Suprapubic skin (tissue), 4 donors: ENCODE measurements around the gene FNDC11. TPM values are rescaled to one million over a fixed set of nuclear protein-coding genes. Genes with fewer than 3 reads are reported as not detected.

ENCODE experiments used
- DNase-seq, 2 donors: peaks; one replicate each; pipeline ENCODE4 v3.0.0-alpha.2; 2019; ENCODE audit warnings: low spot score in 2 of 2
- H3K27ac ChIP-seq: fragments of 200-600 bp; sonication (generic); one replicate; pipeline ENCODE4 v1.5.1; 2019
- H3K27me3 ChIP-seq: fragments of 200-600 bp; sonication (generic); one replicate; pipeline ENCODE4 v1.5.1; 2019
- H3K36me3 ChIP-seq: fragments of 200-600 bp; sonication (generic); one replicate; pipeline ENCODE4 v1.5.1; 2019
- H3K4me1 ChIP-seq: fragments of 200-600 bp; sonication (generic); one replicate; pipeline ENCODE4 v1.5.1; 2019
- H3K4me3 ChIP-seq: fragments of 200-600 bp; sonication (generic); one replicate; pipeline ENCODE4 v1.5.1; 2019; ENCODE audit warnings: mild to moderate bottlenecking
- H3K9me3 ChIP-seq: fragments of 200-600 bp; sonication (generic); one replicate; pipeline ENCODE4 v1.5.1; 2019
- EP300 ChIP-seq: sonication (generic); formaldehyde crosslinking; IDR thresholded peaks from one replicate; pipeline ENCODE4 v1.6.1; 2017; ENCODE audit warnings: antibody characterized with exemption
- POLR2A ChIP-seq, 2 donors: fragments of 450-650 bp; IDR thresholded peaks; one replicate each; pipeline ENCODE4 v1.6.1; 2017; ENCODE audit warnings: antibody characterized with exemption in 2 of 2, mild to moderate bottlenecking in 2 of 2, moderate library complexity in 2 of 2
- POLR2AphosphoS5 ChIP-seq, 3 donors: sonication (generic); formaldehyde crosslinking; IDR thresholded peaks; one replicate each; pipeline ENCODE4 v1.6.1; 2017; ENCODE audit warnings: antibody characterized with exemption in 3 of 3
- WGBS: methylation state at CpG from one replicate; pipeline ENCODE4 v1.1.5; 2018; 5-methylcytosine and 5-hydroxymethylcytosine counted together
- total RNA-seq, 4 donors: library from RNA; depleted of rRNA; stranded (reverse); fragments of >200 nt; gene quantifications; one replicate each; pipeline ENCODE4 v1.1.0, GENCODE V29; 2016
- TF ChIP-seq, protein P1 (sequence below), 2 donors: fragments of 200-600 bp in 1 of 2; fragments of 450-650 bp in 1 of 2; sonication (generic) in 1 of 2; IDR thresholded peaks; one replicate each; pipeline ENCODE4 v1.5.1; 2016 to 2019; ENCODE audit warnings: antibody characterized with exemption in 2 of 2, mild to moderate bottlenecking in 1 of 2, moderate library complexity in 1 of 2

The FNDC11 gene
- total RNA-seq, 4 donors from 2014 or later = 0.25 to 0.36 TPM; not detected in 2

DNA sequence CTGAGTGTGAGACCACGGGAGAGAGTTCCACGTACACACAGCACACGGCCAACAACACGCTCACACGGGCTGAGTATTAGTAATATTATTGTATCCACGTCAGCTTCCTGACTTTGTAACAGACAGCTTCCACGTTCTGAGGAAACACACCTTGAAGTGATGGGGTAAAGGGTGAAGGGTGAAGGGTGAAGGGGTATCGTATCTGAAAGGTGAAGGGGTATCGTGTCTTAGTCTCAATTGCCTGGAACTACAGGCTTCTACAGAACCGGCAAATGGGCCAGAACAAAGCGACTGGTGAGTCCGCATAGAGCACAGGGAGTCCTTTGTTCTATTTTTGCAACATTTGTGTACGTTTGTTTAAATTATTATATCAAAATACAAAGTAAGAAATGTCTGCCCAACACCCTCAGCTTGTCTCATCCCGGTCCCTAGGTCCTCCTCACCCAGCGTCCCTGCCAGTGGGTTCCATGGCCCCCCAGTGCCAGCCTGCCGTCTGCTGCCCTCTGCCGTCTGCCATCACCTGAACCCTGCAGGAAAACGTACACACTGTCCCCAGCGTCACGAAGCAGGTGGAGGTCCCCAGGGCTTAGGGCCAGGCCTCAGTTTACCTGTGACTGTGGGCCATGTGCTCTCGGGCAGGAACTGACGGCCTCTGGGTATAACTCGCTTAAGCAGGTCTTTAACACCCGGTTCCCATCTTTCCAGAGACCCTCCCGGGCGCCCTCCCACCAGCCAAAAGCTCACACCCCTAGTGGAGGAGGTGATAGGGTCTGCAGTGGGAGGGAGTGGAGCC is 24.5 kb downstream of the FNDC11 start:
- TF ChIP-seq, protein P1, sequence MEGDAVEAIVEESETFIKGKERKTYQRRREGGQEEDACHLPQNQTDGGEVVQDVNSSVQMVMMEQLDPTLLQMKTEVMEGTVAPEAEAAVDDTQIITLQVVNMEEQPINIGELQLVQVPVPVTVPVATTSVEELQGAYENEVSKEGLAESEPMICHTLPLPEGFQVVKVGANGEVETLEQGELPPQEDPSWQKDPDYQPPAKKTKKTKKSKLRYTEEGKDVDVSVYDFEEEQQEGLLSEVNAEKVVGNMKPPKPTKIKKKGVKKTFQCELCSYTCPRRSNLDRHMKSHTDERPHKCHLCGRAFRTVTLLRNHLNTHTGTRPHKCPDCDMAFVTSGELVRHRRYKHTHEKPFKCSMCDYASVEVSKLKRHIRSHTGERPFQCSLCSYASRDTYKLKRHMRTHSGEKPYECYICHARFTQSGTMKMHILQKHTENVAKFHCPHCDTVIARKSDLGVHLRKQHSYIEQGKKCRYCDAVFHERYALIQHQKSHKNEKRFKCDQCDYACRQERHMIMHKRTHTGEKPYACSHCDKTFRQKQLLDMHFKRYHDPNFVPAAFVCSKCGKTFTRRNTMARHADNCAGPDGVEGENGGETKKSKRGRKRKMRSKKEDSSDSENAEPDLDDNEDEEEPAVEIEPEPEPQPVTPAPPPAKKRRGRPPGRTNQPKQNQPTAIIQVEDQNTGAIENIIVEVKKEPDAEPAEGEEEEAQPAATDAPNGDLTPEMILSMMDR (IDR thresholded peaks at IDR 0.05) = no peak
- TF ChIP-seq EP300 = no peak
- no peak for TF ChIP-seq POLR2AphosphoS5 (IDR thresholded peaks at IDR 0.05)
- no peak for TF ChIP-seq POLR2A (IDR thresholded peaks at IDR 0.05)
- WGBS = 78% methylated on average over 23 of the region's 26 CpGs
- peaks cover 14% of the 10 kb centered on the region for H3K4me1 ChIP-seq
- no peaks in the 10 kb centered on the region for H3K36me3 ChIP-seq
- H3K27me3 ChIP-seq = peaks cover 3% of the 10 kb centered on the region
- H3K9me3 ChIP-seq = no peaks in the 10 kb centered on the region
- H3K4me3 ChIP-seq = no peak overlapping the region
- DNase-seq = no peak
- H3K27ac ChIP-seq = no peak overlapping the region

DNA sequence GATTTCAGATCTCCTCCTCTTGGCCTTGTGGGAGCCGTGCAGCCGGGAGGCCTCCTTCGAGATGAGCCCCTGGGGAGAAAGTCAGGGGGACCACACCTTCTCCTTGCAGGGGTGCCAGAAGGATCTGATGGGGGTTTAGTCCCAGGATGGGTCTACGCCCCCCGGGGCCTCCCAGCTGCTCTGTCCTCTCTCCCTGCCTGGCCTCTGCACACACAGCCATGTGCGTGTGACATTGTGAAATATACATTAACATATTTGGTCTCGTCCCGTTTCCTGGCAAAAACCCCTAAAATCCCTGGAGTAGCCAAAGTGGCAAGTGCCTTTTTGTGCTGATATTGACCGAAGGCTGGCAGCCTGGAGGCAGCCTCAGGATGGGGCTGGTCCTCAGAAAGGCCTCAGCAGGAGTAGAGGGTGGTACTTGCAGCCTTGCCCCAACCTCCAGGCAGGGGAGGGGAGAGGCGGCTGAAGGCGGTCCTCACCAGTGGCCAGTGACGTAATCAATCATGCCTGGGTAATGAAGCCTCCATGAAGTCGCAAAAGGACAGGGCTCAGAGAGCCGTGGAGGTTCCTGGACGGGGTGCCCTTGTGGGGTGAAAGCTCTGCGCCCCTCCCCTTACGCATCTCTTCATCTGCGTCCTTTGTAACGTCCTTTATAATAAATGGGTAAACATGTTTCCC is 25.2 kb downstream of the FNDC11 start:
- no peaks in the 10 kb centered on the region for H3K9me3 ChIP-seq
- TF ChIP-seq, protein P1 (IDR thresholded peaks at IDR 0.05) = no peak
- TF ChIP-seq POLR2A (IDR thresholded peaks at IDR 0.05) (no peak), POLR2AphosphoS5 (IDR thresholded peaks at IDR 0.05) (no peak), EP300 (no peak)
- H3K4me3 ChIP-seq = no peak overlapping the region
- DNase-seq = no peak
- peaks cover 10% of the 10 kb centered on the region for H3K4me1 ChIP-seq
- H3K36me3 ChIP-seq = no peaks in the 10 kb centered on the region
- WGBS = 77% methylated on average over 19 of the region's 19 CpGs
- H3K27ac ChIP-seq = no peak overlapping the region
- peaks cover 3% of the 10 kb centered on the region for H3K27me3 ChIP-seq

DNA sequence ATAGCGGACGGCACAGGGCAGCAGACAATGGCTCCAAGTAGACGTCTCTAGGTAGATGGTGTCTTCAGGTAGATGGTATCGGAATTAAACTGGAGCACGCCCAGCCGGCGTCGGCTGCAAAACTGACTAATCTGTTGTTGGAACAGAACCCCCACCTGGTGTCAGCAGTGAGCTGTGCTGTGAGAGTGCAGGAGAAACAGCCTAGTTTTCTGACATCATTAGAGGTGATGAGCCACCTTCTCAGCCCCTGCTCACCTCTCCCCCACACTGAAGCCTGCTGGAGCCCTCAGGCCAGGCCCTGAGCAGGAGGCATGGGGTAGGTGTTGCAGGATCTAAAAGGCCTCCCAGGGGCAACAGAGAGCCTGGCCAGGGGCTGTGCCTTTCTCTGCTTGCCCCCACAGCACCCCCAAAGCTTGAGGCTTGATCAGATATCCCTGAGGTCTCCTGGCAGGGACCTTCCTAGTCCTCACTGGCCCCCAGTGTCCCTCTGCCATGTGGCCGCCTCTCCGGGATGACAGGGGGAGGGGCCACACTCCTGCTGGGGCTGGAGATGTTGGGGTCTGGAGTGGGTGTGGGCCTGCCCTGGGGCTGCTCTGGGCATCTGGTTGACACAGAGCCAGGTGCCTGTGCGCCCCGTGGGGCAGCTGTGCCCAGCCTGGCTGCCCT is 27.0 kb downstream of the FNDC11 start:
- H3K27ac ChIP-seq = no peak overlapping the region
- H3K36me3 ChIP-seq = no peaks in the 10 kb centered on the region
- peaks cover 3% of the 10 kb centered on the region for H3K27me3 ChIP-seq
- no peaks in the 10 kb centered on the region for H3K4me1 ChIP-seq
- TF ChIP-seq EP300 (no peak), POLR2AphosphoS5 (IDR thresholded peaks at IDR 0.05) (no peak), POLR2A (IDR thresholded peaks at IDR 0.05) (no peak)
- TF ChIP-seq, protein P1 (IDR thresholded peaks at IDR 0.05) = peak in 1 of 2 donors; percentile 49
- no peak overlapping the region for H3K4me3 ChIP-seq
- H3K9me3 ChIP-seq = no peaks in the 10 kb centered on the region
- peak in 1 of 2 donors; percentile 62 for DNase-seq
- WGBS = 48% methylated on average over 10 of the region's 12 CpGs

DNA sequence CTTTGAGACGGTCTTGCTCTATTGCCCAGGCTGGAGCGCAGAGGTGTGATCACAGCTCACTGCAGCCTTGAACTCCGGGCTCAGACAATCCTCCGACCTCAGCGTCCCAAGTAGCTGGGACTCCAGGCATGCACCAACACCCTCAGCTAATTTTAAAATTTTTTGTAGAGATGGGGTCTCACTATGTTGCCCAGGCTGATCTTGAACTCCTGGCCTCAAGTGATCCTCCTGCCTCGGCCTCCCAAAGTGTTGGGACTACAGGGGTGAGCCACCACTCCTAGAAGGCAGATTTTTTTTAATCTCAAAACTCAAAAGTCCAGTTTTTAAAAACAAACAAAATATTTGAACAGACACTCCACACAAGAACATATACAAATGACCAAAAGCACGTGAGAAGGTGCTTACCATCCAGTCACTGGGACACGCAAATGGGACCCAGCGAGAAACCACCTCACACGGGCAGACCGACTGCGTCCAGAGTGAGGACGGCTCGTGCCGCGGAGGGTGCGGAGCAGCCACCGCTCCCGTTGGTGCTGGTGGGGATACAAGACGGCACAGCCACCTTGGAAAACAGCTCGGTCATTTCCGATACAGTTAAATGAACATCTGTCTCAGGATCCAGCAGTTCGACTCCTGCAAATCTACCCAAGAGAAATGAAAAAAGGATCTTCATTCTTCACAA is 28.6 kb downstream of the FNDC11 start:
- H3K27me3 ChIP-seq = peaks cover 3% of the 10 kb centered on the region
- DNase-seq = no peak
- 90% methylated on average over 22 of the region's 23 CpGs for WGBS
- no peaks in the 10 kb centered on the region for H3K36me3 ChIP-seq
- TF ChIP-seq, protein P1 (IDR thresholded peaks at IDR 0.05) = no peak
- TF ChIP-seq EP300 (no peak), POLR2A (IDR thresholded peaks at IDR 0.05) (no peak), POLR2AphosphoS5 (IDR thresholded peaks at IDR 0.05) (no peak)
- H3K4me1 ChIP-seq = no peaks in the 10 kb centered on the region
- no peak overlapping the region for H3K4me3 ChIP-seq
- no peaks in the 10 kb centered on the region for H3K9me3 ChIP-seq
- no peak overlapping the region for H3K27ac ChIP-seq
